ENCODE measurements around the gene EFCAB10. TPM values are rescaled to one million over a fixed set of nuclear protein-coding genes. Genes with fewer than 3 reads are reported as not detected.
A peak's percentile ranks its signal among the peaks of the same experiment; 100 is the strongest.

The EFCAB10 gene, protein sequence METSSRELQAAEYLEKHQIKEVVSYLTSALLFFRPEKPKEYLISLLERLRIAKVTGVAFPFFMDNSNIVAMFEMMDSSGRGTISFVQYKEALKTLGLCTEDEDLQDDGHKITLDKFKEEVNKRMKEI
- 0.92 TPM for polyA plus RNA-seq (2013, experiment 1 of 2)
- polyA plus RNA-seq (2013, experiment 2 of 2), result 1.00 TPM

DNA sequence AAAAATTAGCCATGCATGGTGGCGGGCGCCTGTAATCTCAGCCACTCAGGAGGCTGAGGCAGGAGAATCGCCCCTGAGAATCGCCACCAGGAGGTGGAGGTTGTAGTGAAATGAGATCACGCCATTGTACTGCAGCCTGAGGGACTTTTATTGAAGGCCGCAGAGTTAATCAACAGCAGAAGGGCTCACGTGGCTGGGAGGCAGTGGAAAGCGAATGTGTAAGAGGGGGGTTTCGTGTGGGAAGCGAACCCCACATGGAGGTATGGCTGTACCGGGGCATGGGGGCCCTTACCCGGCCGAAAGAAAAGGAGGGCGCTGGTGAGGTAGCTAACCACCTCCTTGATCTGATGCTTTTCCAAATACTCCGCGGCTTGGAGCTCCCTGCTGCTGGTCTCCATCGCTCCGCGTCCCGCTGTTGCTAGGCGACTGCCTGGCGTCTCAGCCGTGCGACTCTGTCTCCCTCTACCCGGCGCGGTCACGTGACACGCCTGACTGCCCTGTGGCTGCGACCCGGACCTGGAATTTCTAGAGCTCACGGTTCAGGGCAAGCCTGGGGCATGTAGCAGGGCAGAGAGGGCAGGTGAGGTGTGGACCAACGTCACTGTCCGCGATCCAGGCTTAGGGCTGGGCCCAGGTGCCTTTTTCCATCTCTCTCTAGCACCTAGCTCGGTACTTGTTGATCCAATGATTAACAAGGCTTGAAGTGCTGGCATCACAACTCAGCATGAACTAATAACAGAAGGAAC, at the start of gene EFCAB10:
TSS of gene EFCAB10 (minus strand) at position 428 of the 746 bp plus-strand sequence. CDS start at position 398, 30 bp downstream.
- H2BK120ac ChIP-seq (ENCODE audit: low read depth, low read length), result no peak within 1 kb of the TSS
- peak within 1 kb of the TSS; percentile 92 for H3K9ac ChIP-seq (ENCODE audit: low read depth, low read length, poor library complexity)
- H2AFZ ChIP-seq (ENCODE audit: low read length), result peak within 1 kb of the TSS; percentile 88

DNA sequence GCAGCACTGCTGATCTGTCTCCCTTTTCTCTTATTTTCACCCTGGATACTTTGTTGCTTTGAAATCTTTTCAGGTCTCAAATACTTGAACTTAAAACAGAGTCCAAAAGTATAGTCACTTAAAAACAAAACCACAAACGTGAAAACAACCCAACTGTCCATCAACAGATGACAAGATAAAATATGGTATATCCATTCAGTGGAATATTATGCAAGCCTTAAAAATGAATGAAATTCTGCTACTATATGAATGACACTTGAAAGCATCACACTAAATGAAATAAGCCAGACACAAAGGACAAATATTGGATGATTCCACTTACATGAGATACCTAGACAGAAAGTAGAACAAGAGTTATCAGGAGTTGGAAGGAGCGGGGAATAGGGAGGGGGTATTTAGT, 44.7 kb upstream of the EFCAB10 start:
- no peak overlapping the region for H3K4ac ChIP-seq (ENCODE audit: low read length)
- H2BK15ac ChIP-seq (ENCODE audit: low read length), result no peak overlapping the region
- H2AK5ac ChIP-seq (ENCODE audit: low read depth, low read length), result no peak overlapping the region
- H3K9ac ChIP-seq (ENCODE audit: low read depth, low read length, poor library complexity), result no peak overlapping the region
- no peak overlapping the region for H3K27ac ChIP-seq (replicated peaks; ENCODE audit: low read length)
- H3K4me3 ChIP-seq (ENCODE audit: low read length in 2 of 2), result no peak overlapping the region
- H3K27me3 ChIP-seq (ENCODE audit: control insufficient read depth in 3 of 3, insufficient read depth in 3 of 3, low read depth in 1 of 3, low read length in 3 of 3), result no peaks in the 10 kb centered on the region
- DNase-seq (ENCODE audit: low spot score), result no peak
- H2BK12ac ChIP-seq (ENCODE audit: low read length), result no peak overlapping the region
- no peaks in the 10 kb centered on the region for H3K4me1 ChIP-seq (ENCODE audit: control insufficient read depth in 2 of 2, insufficient read depth in 1 of 2, low read depth in 1 of 2, low read length in 2 of 2)
- H3K36me3 ChIP-seq (replicated peaks in 1 of 2; ENCODE audit: control insufficient read depth in 2 of 2, insufficient read depth in 2 of 2, low read length in 2 of 2), result peaks cover 8 to 48% of the 10 kb centered on the region in 2 donors
- no peak overlapping the region for H4K8ac ChIP-seq (ENCODE audit: low read depth, low read length)
- H4K91ac ChIP-seq (ENCODE audit: low read depth, low read length, poor library complexity), result no peak overlapping the region
- H3K23ac ChIP-seq (ENCODE audit: low read depth, low read length, poor library complexity), result no peak overlapping the region
- no peak overlapping the region for H2AFZ ChIP-seq (ENCODE audit: low read length)
- H2BK120ac ChIP-seq (ENCODE audit: low read depth, low read length), result no peak overlapping the region
- no peak overlapping the region for H3K4me2 ChIP-seq (ENCODE audit: insufficient read depth, low read length, poor library complexity, severe bottlenecking)
- WGBS, 2 donors (ENCODE audit: extremely low coverage in 2 of 2, insufficient read length in 2 of 2, insufficient replicate concordance in 1 of 2), result no CpG with 5 or more reads among the region's 2 CpGs
- H2BK5ac ChIP-seq (ENCODE audit: low read length), result no peak overlapping the region
- peaks cover 0 to 15% of the 10 kb centered on the region in 2 donors for H3K9me3 ChIP-seq (replicated peaks in 1 of 2; ENCODE audit: control insufficient read depth in 2 of 2, insufficient read depth in 1 of 2, low read depth in 1 of 2, low read length in 2 of 2)
- no peaks in the 10 kb centered on the region for H3K79me1 ChIP-seq (ENCODE audit: low read depth, low read length)
- no peak overlapping the region for H3K14ac ChIP-seq (ENCODE audit: low read length)
- no peak overlapping the region for H3K18ac ChIP-seq (ENCODE audit: low read length)

More for the DNA sequence above, at the start of gene EFCAB10:
- peak within 1 kb of the TSS; percentile 93 for H2BK15ac ChIP-seq (ENCODE audit: low read length)
- no peak within 1 kb of the TSS for H2AK5ac ChIP-seq (ENCODE audit: low read depth, low read length)
- H3K4ac ChIP-seq (ENCODE audit: low read length), result no peak within 1 kb of the TSS
- no peak within 1 kb of the TSS for H3K27ac ChIP-seq (replicated peaks; ENCODE audit: low read length)
- H3K27me3 ChIP-seq (ENCODE audit: control insufficient read depth in 3 of 3, insufficient read depth in 3 of 3, low read depth in 1 of 3, low read length in 3 of 3), result no peaks in the 10 kb centered on the region
- no peak within 1 kb of the TSS for H2BK12ac ChIP-seq (ENCODE audit: low read length)
- no CpG with 5 or more reads among the region's 36 CpGs for WGBS, 2 donors (ENCODE audit: extremely low coverage in 2 of 2, insufficient read length in 2 of 2, insufficient replicate concordance in 1 of 2)
- H3K4me1 ChIP-seq (ENCODE audit: control insufficient read depth in 2 of 2, insufficient read depth in 1 of 2, low read depth in 1 of 2, low read length in 2 of 2), result peaks cover 0 to 2% of the 10 kb centered on the region in 2 donors
- peak; percentile 80 for DNase-seq (ENCODE audit: low spot score)
- peak within 1 kb of the TSS; percentile 97 for H3K18ac ChIP-seq (ENCODE audit: low read length)
- H3K36me3 ChIP-seq (replicated peaks in 1 of 2; ENCODE audit: control insufficient read depth in 2 of 2, insufficient read depth in 2 of 2, low read length in 2 of 2), result no peaks in the 10 kb centered on the region
- peaks cover 1% of the 10 kb centered on the region for H3K79me1 ChIP-seq (ENCODE audit: low read depth, low read length)
- peak within 1 kb of the TSS; percentile 92 for H3K4me2 ChIP-seq (ENCODE audit: insufficient read depth, low read length, poor library complexity, severe bottlenecking)
- H3K14ac ChIP-seq (ENCODE audit: low read length), result peak within 1 kb of the TSS; percentile 63
- no peaks in the 10 kb centered on the region for H3K9me3 ChIP-seq (replicated peaks in 1 of 2; ENCODE audit: control insufficient read depth in 2 of 2, insufficient read depth in 1 of 2, low read depth in 1 of 2, low read length in 2 of 2)
- peak within 1 kb of the TSS; percentile 96 for H4K8ac ChIP-seq (ENCODE audit: low read depth, low read length)
- peak within 1 kb of the TSS; percentile 62 to 75 for H3K4me3 ChIP-seq (ENCODE audit: low read length in 2 of 2)
- H4K91ac ChIP-seq (ENCODE audit: low read depth, low read length, poor library complexity), result no peak within 1 kb of the TSS
- H3K23ac ChIP-seq (ENCODE audit: low read depth, low read length, poor library complexity), result peak within 1 kb of the TSS; percentile 29
- H2BK5ac ChIP-seq (ENCODE audit: low read length), result no peak within 1 kb of the TSS

DNA sequence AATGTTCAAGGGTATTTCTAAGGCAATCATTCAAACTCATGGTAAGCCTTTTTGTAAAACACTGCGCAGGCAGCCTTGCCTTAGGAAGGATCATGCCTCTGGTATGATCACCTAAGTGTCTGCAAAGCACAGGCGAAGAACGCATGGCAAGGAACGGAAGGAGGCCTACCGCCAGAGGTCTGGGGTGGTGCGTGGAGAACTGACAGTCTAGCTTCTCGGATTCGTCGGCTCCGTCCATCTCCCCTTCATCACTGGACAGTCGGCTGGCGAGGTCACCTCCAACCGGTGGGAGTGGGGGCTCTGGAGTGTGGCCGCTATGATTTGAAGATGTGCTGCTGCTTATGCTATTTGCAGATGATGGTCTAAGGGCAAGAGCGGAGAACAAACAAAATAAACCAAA, 42.6 kb upstream of the EFCAB10 start:
- Histone ChIP-seq H3K9me3 (replicated peaks in 1 of 2; ENCODE audit: control insufficient read depth in 2 of 2, insufficient read depth in 1 of 2, low read depth in 1 of 2, low read length in 2 of 2) (peaks cover 0 to 15% of the 10 kb centered on the region in 2 donors), H3K27ac (replicated peaks; ENCODE audit: low read length) (no peak overlapping the region), H2AK5ac (ENCODE audit: low read depth, low read length) (no peak overlapping the region), H2BK5ac (ENCODE audit: low read length) (no peak overlapping the region), H3K4ac (ENCODE audit: low read length) (no peak overlapping the region), H4K91ac (ENCODE audit: low read depth, low read length, poor library complexity) (no peak overlapping the region), H3K36me3 (replicated peaks in 1 of 2; ENCODE audit: control insufficient read depth in 2 of 2, insufficient read depth in 2 of 2, low read length in 2 of 2) (peaks cover 8 to 47% of the 10 kb centered on the region in 2 donors), H3K9ac (ENCODE audit: low read depth, low read length, poor library complexity) (no peak overlapping the region), H3K79me1 (ENCODE audit: low read depth, low read length) (no peaks in the 10 kb centered on the region), H2AFZ (ENCODE audit: low read length) (no peak overlapping the region), H3K23ac (ENCODE audit: low read depth, low read length, poor library complexity) (peak overlapping the region; percentile 90), H4K8ac (ENCODE audit: low read depth, low read length) (no peak overlapping the region), H3K4me1 (ENCODE audit: control insufficient read depth in 2 of 2, insufficient read depth in 1 of 2, low read depth in 1 of 2, low read length in 2 of 2) (no peaks in the 10 kb centered on the region), H3K14ac (ENCODE audit: low read length) (no peak overlapping the region), H2BK120ac (ENCODE audit: low read depth, low read length) (no peak overlapping the region), H3K18ac (ENCODE audit: low read length) (no peak overlapping the region), H3K27me3 (ENCODE audit: control insufficient read depth in 3 of 3, insufficient read depth in 3 of 3, low read depth in 1 of 3, low read length in 3 of 3) (no peaks in the 10 kb centered on the region), H2BK12ac (ENCODE audit: low read length) (no peak overlapping the region), H3K4me3 (ENCODE audit: low read length in 2 of 2) (no peak overlapping the region), H2BK15ac (ENCODE audit: low read length) (no peak overlapping the region), H3K4me2 (ENCODE audit: insufficient read depth, low read length, poor library complexity, severe bottlenecking) (no peak overlapping the region)
- DNase-seq (ENCODE audit: low spot score), result no peak
- WGBS, 2 donors (ENCODE audit: extremely low coverage in 2 of 2, insufficient read length in 2 of 2, insufficient replicate concordance in 1 of 2), result no CpG with 5 or more reads among the region's 15 CpGs

DNA sequence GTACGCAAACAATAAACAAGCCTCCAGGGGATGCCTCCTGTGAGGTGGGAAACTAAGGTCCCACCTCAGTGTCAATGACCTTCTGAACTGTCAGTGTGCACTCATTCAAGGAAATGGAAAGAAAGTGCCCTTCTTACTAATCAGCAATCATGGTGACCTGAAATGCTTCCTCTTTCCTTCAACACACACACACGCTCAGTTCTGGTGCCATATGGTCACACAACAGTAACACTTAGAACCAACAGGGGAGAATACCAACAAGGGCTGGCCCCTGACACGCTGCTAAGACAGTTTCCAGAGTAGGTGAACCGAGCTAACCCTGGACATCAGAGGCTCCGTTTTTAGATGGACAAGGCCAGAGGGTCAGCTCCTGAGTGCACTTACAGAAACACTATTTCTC, 42.1 kb upstream of the EFCAB10 start:
- no peak for DNase-seq (ENCODE audit: low spot score)
- Histone ChIP-seq H2BK15ac (ENCODE audit: low read length) (no peak overlapping the region), H2AFZ (ENCODE audit: low read length) (no peak overlapping the region), H4K8ac (ENCODE audit: low read depth, low read length) (no peak overlapping the region), H3K14ac (ENCODE audit: low read length) (no peak overlapping the region), H2AK5ac (ENCODE audit: low read depth, low read length) (no peak overlapping the region), H3K36me3 (replicated peaks in 1 of 2; ENCODE audit: control insufficient read depth in 2 of 2, insufficient read depth in 2 of 2, low read length in 2 of 2) (peaks cover 8 to 51% of the 10 kb centered on the region in 2 donors), H4K91ac (ENCODE audit: low read depth, low read length, poor library complexity) (no peak overlapping the region), H3K27me3 (ENCODE audit: control insufficient read depth in 3 of 3, insufficient read depth in 3 of 3, low read depth in 1 of 3, low read length in 3 of 3) (no peaks in the 10 kb centered on the region), H3K18ac (ENCODE audit: low read length) (no peak overlapping the region), H3K4ac (ENCODE audit: low read length) (no peak overlapping the region), H3K79me1 (ENCODE audit: low read depth, low read length) (no peaks in the 10 kb centered on the region), H3K27ac (replicated peaks; ENCODE audit: low read length) (no peak overlapping the region), H3K9ac (ENCODE audit: low read depth, low read length, poor library complexity) (no peak overlapping the region), H3K4me2 (ENCODE audit: insufficient read depth, low read length, poor library complexity, severe bottlenecking) (no peak overlapping the region), H2BK120ac (ENCODE audit: low read depth, low read length) (no peak overlapping the region), H3K23ac (ENCODE audit: low read depth, low read length, poor library complexity) (no peak overlapping the region), H3K4me3 (ENCODE audit: low read length in 2 of 2) (no peak overlapping the region), H3K4me1 (ENCODE audit: control insufficient read depth in 2 of 2, insufficient read depth in 1 of 2, low read depth in 1 of 2, low read length in 2 of 2) (no peaks in the 10 kb centered on the region), H2BK5ac (ENCODE audit: low read length) (no peak overlapping the region), H3K9me3 (replicated peaks in 1 of 2; ENCODE audit: control insufficient read depth in 2 of 2, insufficient read depth in 1 of 2, low read depth in 1 of 2, low read length in 2 of 2) (peaks cover 0 to 15% of the 10 kb centered on the region in 2 donors), H2BK12ac (ENCODE audit: low read length) (no peak overlapping the region)
- WGBS, 2 donors (ENCODE audit: extremely low coverage in 2 of 2, insufficient read length in 2 of 2, insufficient replicate concordance in 1 of 2), result no CpG with 5 or more reads among the region's 5 CpGs
